Mesenchymal stem cell (in vitro differentiated cells and primary cell): ENCODE data around the gene URB1.
"Not testable (repeated sequence)": the region's sequence is repeated elsewhere in the genome, so short reads cannot be mapped to it uniquely, and the experiment has no call there.

ENCODE experiments used
- DNase-seq: peaks from one replicate; pipeline ENCODE4 v3.0.0-alpha.2; 2013
- H2AFZ ChIP-seq: one replicate; pipeline ENCODE4 v1.6.1; 2013; ENCODE audit warnings: low read depth, mild to moderate bottlenecking, control low read depth, inconsistent platforms, low read length, moderate library complexity
- H2AK5ac ChIP-seq: 2 replicates; pipeline ENCODE4 v1.6.1; 2013; ENCODE audit warnings: low read length, moderate library complexity, mild to moderate bottlenecking, inconsistent platforms; ENCODE audit not compliant: severe bottlenecking
- H2BK120ac ChIP-seq: one replicate; pipeline ENCODE4 v1.6.1; 2013; ENCODE audit warnings: low read depth, mild to moderate bottlenecking, inconsistent platforms, low read length, moderate library complexity
- H2BK12ac ChIP-seq, 2 experiments: one replicate each; pipeline ENCODE4 v1.6.1; 2013; ENCODE audit warnings: inconsistent platforms in 2 of 2, low read length in 2 of 2, mild to moderate bottlenecking in 2 of 2, moderate library complexity in 2 of 2, control low read depth in 1 of 2
- H2BK15ac ChIP-seq: one replicate; pipeline ENCODE4 v1.6.1; 2013; ENCODE audit warnings: mild to moderate bottlenecking, low read depth, inconsistent platforms; ENCODE audit not compliant: poor library complexity, severe bottlenecking
- H2BK5ac ChIP-seq: 2 replicates; pipeline ENCODE4 v1.6.1; 2013; ENCODE audit warnings: low read depth, mild to moderate bottlenecking, low read length, control low read depth, inconsistent platforms; ENCODE audit not compliant: poor library complexity, severe bottlenecking
- H3K14ac ChIP-seq, 2 experiments: one replicate each; pipeline ENCODE4 v1.6.1; 2013; ENCODE audit warnings: inconsistent platforms in 2 of 2, low read length in 2 of 2, control low read depth in 1 of 2, mild to moderate bottlenecking in 1 of 2, moderate library complexity in 1 of 2
- H3K18ac ChIP-seq, 2 experiments: one replicate each; pipeline ENCODE4 v1.6.1; 2013; ENCODE audit warnings: inconsistent platforms in 2 of 2, low read length in 2 of 2, control low read depth in 1 of 2, low read depth in 1 of 2, mild to moderate bottlenecking in 1 of 2
- H3K23ac ChIP-seq, 2 experiments: one replicate each; pipeline ENCODE4 v1.6.1; 2013; ENCODE audit warnings: inconsistent platforms in 2 of 2, low read length in 2 of 2, mild to moderate bottlenecking in 2 of 2, moderate library complexity in 2 of 2, control low read depth in 1 of 2
- H3K27ac ChIP-seq: 2 replicates; pipeline ENCODE4 v1.5.1; 2013; ENCODE audit warnings: mild to moderate bottlenecking, moderate library complexity, low read length, control low read depth, inconsistent platforms; ENCODE audit not compliant: poor library complexity, severe bottlenecking
- H3K27me3 ChIP-seq, 2 experiments: 2 replicates each; pipeline versions ENCODE4 v1.6.1 to v1.7.0; 2013; ENCODE audit warnings: low read length in 2 of 2, mild to moderate bottlenecking in 2 of 2, moderate library complexity in 2 of 2, control low read depth in 1 of 2, inconsistent platforms in 1 of 2; ENCODE audit not compliant: control insufficient read depth in 1 of 2, insufficient read depth in 1 of 2
- H3K36me3 ChIP-seq, 2 experiments: 2 replicates each; pipeline versions ENCODE4 v1.6.1 to v1.7.0; 2013; ENCODE audit warnings: low read length in 2 of 2, control low read depth in 1 of 2, inconsistent platforms in 1 of 2, low read depth in 1 of 2, mild to moderate bottlenecking in 1 of 2; ENCODE audit not compliant: insufficient read depth in 2 of 2, control insufficient read depth in 1 of 2
- H3K4ac ChIP-seq, 2 experiments: one replicate each; pipeline ENCODE4 v1.6.1; 2013; ENCODE audit warnings: inconsistent platforms in 2 of 2, low read length in 2 of 2, mild to moderate bottlenecking in 2 of 2, moderate library complexity in 2 of 2, control low read depth in 1 of 2, low read depth in 1 of 2
- H3K4me1 ChIP-seq: 2 replicates; pipeline ENCODE4 v1.6.1; 2013; ENCODE audit warnings: low read depth, low read length, control low read depth; ENCODE audit not compliant: control insufficient read depth, insufficient read depth
- H3K4me2 ChIP-seq: 2 replicates; pipeline ENCODE4 v1.6.1; 2013; ENCODE audit warnings: low read length, mild to moderate bottlenecking, inconsistent platforms; ENCODE audit not compliant: poor library complexity, severe bottlenecking
- H3K4me3 ChIP-seq, 2 experiments: 2 replicates each; pipeline versions ENCODE4 v1.5.1 to v1.7.0; 2013; ENCODE audit warnings: low read length in 2 of 2, mild to moderate bottlenecking in 2 of 2, control low read depth in 1 of 2, low read depth in 1 of 2; ENCODE audit not compliant: insufficient read depth in 1 of 2
- H3K79me1 ChIP-seq: replicated peaks from 2 replicates; pipeline ENCODE4 v1.6.1; 2013; ENCODE audit warnings: mild to moderate bottlenecking, control low read depth, low read length, inconsistent platforms; ENCODE audit not compliant: poor library complexity, severe bottlenecking
- H3K9ac ChIP-seq: 2 replicates; pipeline ENCODE4 v1.7.0; 2013; ENCODE audit warnings: mild to moderate bottlenecking, low read length, moderate library complexity
- H3K9me3 ChIP-seq: 2 replicates; pipeline ENCODE4 v1.7.0; 2013; ENCODE audit warnings: mild to moderate bottlenecking, low read length; ENCODE audit not compliant: control insufficient read depth
- H4K8ac ChIP-seq: one replicate; pipeline ENCODE4 v1.6.1; 2013; ENCODE audit warnings: inconsistent platforms, mild to moderate bottlenecking, low read length, moderate library complexity
- H4K91ac ChIP-seq: one replicate; pipeline ENCODE4 v1.6.1; 2013; ENCODE audit warnings: mild to moderate bottlenecking, low read length, inconsistent platforms
- WGBS: methylation state at CpG from one replicate; pipeline ENCODE4 v1.1.7; 2013; ENCODE audit warnings: mixed read lengths; 5-methylcytosine and 5-hydroxymethylcytosine counted together

The URB1 gene

DNA sequence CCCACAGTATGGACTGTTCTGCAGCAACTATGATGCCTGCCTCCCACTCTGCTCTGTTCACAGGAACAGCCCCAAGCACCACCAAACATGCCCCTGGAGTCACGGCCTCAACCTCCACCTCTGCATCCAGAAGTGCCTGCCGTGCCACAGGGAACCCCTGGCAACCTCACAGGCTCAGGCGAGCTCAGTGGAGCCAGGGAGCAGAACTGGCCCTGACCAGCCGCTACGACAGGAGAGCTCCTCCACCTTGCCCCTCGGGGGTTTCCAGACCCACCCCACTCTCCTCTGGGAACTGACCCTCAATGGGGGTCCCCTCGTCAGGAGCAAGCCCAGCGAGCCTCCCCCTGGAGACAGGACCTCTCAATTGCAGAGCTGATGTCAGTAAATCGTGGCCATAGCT, 81.2 kb downstream of the URB1 start:
- peaks cover 57 to 67% of the 10 kb centered on the region in 2 experiments for H3K36me3 ChIP-seq
- no peak overlapping the region for H4K8ac ChIP-seq
- no peak overlapping the region for H2BK120ac ChIP-seq
- H3K79me1 ChIP-seq, result peaks cover 35% of the 10 kb centered on the region
- no peak overlapping the region for H3K23ac ChIP-seq
- H3K18ac ChIP-seq, result no peak overlapping the region
- H3K9ac ChIP-seq, result no peak overlapping the region
- H3K27me3 ChIP-seq, result no peaks in the 10 kb centered on the region
- H3K4me1 ChIP-seq, result peaks cover 16% of the 10 kb centered on the region
- no peak overlapping the region for H3K4me3 ChIP-seq
- WGBS, result 96% methylated on average over 9 of the region's 9 CpGs
- no peak overlapping the region for H2BK15ac ChIP-seq
- H3K27ac ChIP-seq, result no peak overlapping the region
- no peak overlapping the region for H3K4me2 ChIP-seq
- no peak overlapping the region for H3K4ac ChIP-seq
- H4K91ac ChIP-seq, result no peak overlapping the region
- no peak overlapping the region for H3K14ac ChIP-seq
- no peak overlapping the region for H2BK5ac ChIP-seq
- H2BK12ac ChIP-seq, result no peak overlapping the region
- H3K9me3 ChIP-seq, result no peaks in the 10 kb centered on the region
- H2AK5ac ChIP-seq, result no peak overlapping the region
- no peak overlapping the region for H2AFZ ChIP-seq
- DNase-seq, result no peak

DNA sequence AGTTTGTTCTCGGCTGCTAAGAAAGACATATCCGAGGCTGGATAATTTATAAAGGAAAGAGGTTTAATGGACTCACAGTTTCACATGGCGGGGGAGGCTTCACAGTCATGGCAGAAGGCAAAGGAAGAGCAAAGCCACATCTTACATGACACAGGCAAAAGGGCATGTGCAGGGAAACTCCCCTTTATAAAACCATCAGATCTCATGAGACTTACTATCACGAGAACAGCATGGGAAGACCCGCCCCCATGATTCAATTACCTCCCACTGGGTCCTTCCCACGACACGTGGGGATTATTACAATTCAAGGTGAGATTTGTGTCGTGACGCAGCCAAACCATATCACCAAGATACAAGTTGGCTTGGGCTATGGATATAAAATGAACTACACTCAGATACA, 81.8 kb downstream of the URB1 start:
- peaks cover 55 to 67% of the 10 kb centered on the region in 2 experiments for H3K36me3 ChIP-seq
- H3K4me2 ChIP-seq, H2AFZ ChIP-seq, H3K27me3 ChIP-seq, H2BK15ac ChIP-seq, H3K9me3 ChIP-seq, H2AK5ac ChIP-seq, H4K8ac ChIP-seq, DNase-seq, H2BK120ac ChIP-seq, H4K91ac ChIP-seq, H3K27ac ChIP-seq, H3K4me3 ChIP-seq, H3K18ac ChIP-seq, H2BK12ac ChIP-seq, H3K9ac ChIP-seq, H2BK5ac ChIP-seq, H3K23ac ChIP-seq, H3K14ac ChIP-seq, H3K4ac ChIP-seq: not testable (repeated sequence)
- peaks cover 32% of the 10 kb centered on the region for H3K79me1 ChIP-seq
- 93% methylated on average over 9 of the region's 9 CpGs for WGBS
- H3K4me1 ChIP-seq, result peaks cover 14% of the 10 kb centered on the region

DNA sequence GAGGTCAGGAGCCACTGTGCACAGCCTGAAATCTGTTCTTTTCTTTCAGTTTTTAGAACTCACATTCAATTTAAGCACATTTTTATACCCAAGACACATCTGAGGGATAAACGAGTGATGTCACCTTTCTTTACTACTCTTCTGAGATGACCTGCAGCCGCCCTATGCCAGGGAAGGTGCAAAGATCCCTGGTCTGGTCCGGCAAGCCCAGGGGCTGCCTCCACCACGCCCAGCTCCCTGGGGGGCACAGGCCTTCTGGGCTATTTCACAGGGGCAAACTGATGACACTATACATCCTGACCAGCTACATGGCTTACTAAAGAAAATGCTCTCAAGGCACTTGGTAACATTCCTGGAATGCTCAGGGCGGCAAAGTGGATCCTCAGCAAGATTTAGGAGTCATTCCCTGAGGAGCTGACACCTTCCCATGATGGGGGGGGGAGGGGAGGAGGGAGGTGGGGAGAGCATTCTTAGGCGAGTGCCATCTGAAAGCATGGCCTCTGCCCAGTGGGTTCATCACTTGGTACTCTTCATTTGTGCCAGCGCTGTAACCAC, 82.8 kb downstream of the URB1 start:
- H3K27me3 ChIP-seq, result no peaks in the 10 kb centered on the region
- no peak overlapping the region for H2AFZ ChIP-seq
- peaks cover 51 to 70% of the 10 kb centered on the region in 2 experiments for H3K36me3 ChIP-seq
- DNase-seq, result no peak
- no peaks in the 10 kb centered on the region for H3K9me3 ChIP-seq
- H2BK120ac ChIP-seq, result no peak overlapping the region
- no peak overlapping the region for H4K8ac ChIP-seq
- no peak overlapping the region for H2BK5ac ChIP-seq
- H3K18ac ChIP-seq, result no peak overlapping the region
- no peak overlapping the region for H3K4me2 ChIP-seq
- WGBS, result 72% methylated on average over 7 of the region's 7 CpGs
- H4K91ac ChIP-seq, result no peak overlapping the region
- no peak overlapping the region for H3K4ac ChIP-seq
- peaks cover 36% of the 10 kb centered on the region for H3K79me1 ChIP-seq
- no peak overlapping the region for H3K23ac ChIP-seq
- no peak overlapping the region for H3K14ac ChIP-seq
- H3K4me3 ChIP-seq, result no peak overlapping the region
- H2BK12ac ChIP-seq, result no peak overlapping the region
- H3K27ac ChIP-seq, result no peak overlapping the region
- H3K9ac ChIP-seq, result no peak overlapping the region
- peaks cover 11% of the 10 kb centered on the region for H3K4me1 ChIP-seq
- H2BK15ac ChIP-seq, result no peak overlapping the region
- no peak overlapping the region for H2AK5ac ChIP-seq

DNA sequence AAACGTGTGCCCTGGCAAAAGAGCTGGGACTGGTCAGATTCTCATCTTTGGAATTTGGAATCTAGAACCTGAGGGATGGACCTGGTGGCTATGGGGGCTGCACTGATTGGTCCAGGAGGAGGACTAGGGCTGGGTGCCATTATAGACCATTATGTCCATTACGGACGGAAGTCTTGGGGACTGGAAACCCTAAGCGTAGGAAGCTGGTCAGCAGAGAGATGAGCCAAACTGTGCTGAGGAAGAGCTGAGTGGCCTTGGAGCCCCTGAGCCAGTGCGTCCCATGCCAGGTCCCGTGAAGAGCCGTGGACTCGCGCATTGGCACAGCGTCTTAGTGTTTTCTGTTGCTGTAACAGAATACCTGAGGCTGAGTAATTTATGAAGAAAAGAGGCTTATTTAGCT, 84.1 kb downstream of the URB1 start:
- Histone ChIP-seq H2AK5ac (no peak overlapping the region), H2BK120ac (no peak overlapping the region), H3K27me3 (no peaks in the 10 kb centered on the region), H3K18ac (no peak overlapping the region), H3K79me1 (peaks cover 33% of the 10 kb centered on the region), H4K91ac (no peak overlapping the region), H3K4ac (no peak overlapping the region), H3K14ac (no peak overlapping the region), H3K36me3 (peaks cover 45 to 58% of the 10 kb centered on the region in 2 experiments), H3K27ac (no peak overlapping the region), H4K8ac (no peak overlapping the region), H2AFZ (no peak overlapping the region), H3K4me2 (no peak overlapping the region), H3K23ac (no peak overlapping the region), H2BK15ac (no peak overlapping the region), H3K4me3 (no peak overlapping the region), H2BK12ac (no peak overlapping the region), H3K9me3 (no peaks in the 10 kb centered on the region), H3K9ac (no peak overlapping the region), H3K4me1 (peaks cover 8% of the 10 kb centered on the region), H2BK5ac (no peak overlapping the region)
- no peak for DNase-seq
- 98% methylated on average over 10 of the region's 10 CpGs for WGBS
